CD4-positive, alpha-beta T cell (primary cell): ENCODE results near the gene FAM151B. TPM values are rescaled to one million over a fixed set of nuclear protein-coding genes. Genes with fewer than 3 reads are reported as not detected.
"Not testable (repeated sequence)": the region's sequence is repeated elsewhere in the genome, so short reads cannot be mapped to it uniquely, and the experiment has no call there.

Experiments
- ATAC-seq: fragments of 200-7000 bp; cut with Tn5 transposase; one replicate; pipeline ENCODE4 v1.10.0; 2022; ENCODE audit warnings: mild to moderate bottlenecking; ENCODE audit not compliant: poor library complexity
- CTCF ChIA-PET: fragments of 350-600 bp; sonication (Branson Sonifier 250); formaldehyde crosslinking; loops from one replicate; lab custom pipeline; 2021; ENCODE audit warnings: antibody characterized with exemption, inconsistent platforms; lab: Charles Lee
- POLR2A ChIA-PET: fragments of 350-600 bp; sonication (Branson Sonifier 250); formaldehyde crosslinking; loops from one replicate; lab custom pipeline; 2021; ENCODE audit warnings: antibody characterized with exemption, inconsistent platforms; lab: Charles Lee
- DNase-seq, 14 experiments: peaks; one replicate each; pipeline ENCODE4 v3.0.0-alpha.2; 2013 to 2020; ENCODE audit warnings: mixed read lengths in 2 of 14
- H3K27ac ChIP-seq, 2 donors: one replicate each; pipeline versions ENCODE4 v1.5.1 to v1.7.0; 2013; ENCODE audit warnings: low read length in 2 of 2, low read depth in 1 of 2, mild to moderate bottlenecking in 1 of 2
- H3K27me3 ChIP-seq, 2 experiments: 1 replicate in 1 of 2; 2 replicates in 1 of 2; pipeline versions ENCODE4 v1.6.1 to v1.7.0; 2013; ENCODE audit warnings: low read length in 2 of 2, control low read depth in 1 of 2, mild to moderate bottlenecking in 1 of 2, moderate library complexity in 1 of 2; ENCODE audit not compliant: insufficient read depth in 2 of 2, control insufficient read depth in 1 of 2
- H3K36me3 ChIP-seq: one replicate; pipeline ENCODE4 v1.6.1; 2013; ENCODE audit warnings: low read length, control low read depth; ENCODE audit not compliant: insufficient read depth
- H3K4me1 ChIP-seq: one replicate; pipeline ENCODE4 v1.6.1; 2013; ENCODE audit warnings: low read length, control low read depth; ENCODE audit not compliant: insufficient read depth
- H3K4me3 ChIP-seq: one replicate; pipeline ENCODE4 v1.5.1; 2013; ENCODE audit warnings: mild to moderate bottlenecking, low read length, moderate library complexity
- H3K9me3 ChIP-seq, 2 experiments: 1 replicate in 1 of 2; 2 replicates in 1 of 2; pipeline versions ENCODE4 v1.6.1 to v1.7.0; 2013; ENCODE audit warnings: low read length in 2 of 2, mild to moderate bottlenecking in 2 of 2, control low read depth in 1 of 2, moderate library complexity in 1 of 2; ENCODE audit not compliant: control insufficient read depth in 1 of 2, insufficient read depth in 1 of 2
- H3K27ac Mint-ChIP-seq: one replicate; pipeline ENCODE4 v1.8.0; 2020; ENCODE audit warnings: mixed read lengths
- H3K27me3 Mint-ChIP-seq: one replicate; pipeline ENCODE4 v1.8.0; 2021; ENCODE audit warnings: mixed read lengths
- H3K36me3 Mint-ChIP-seq: one replicate; pipeline ENCODE4 v1.8.0; 2021; ENCODE audit warnings: low read depth, mixed read lengths
- H3K4me1 Mint-ChIP-seq: one replicate; pipeline ENCODE4 v1.8.0; 2021; ENCODE audit warnings: low read depth, mixed read lengths
- H3K4me3 Mint-ChIP-seq: one replicate; pipeline ENCODE4 v1.8.0; 2020; ENCODE audit warnings: mild to moderate bottlenecking, mixed read lengths
- H3K9me3 Mint-ChIP-seq: one replicate; pipeline ENCODE4 v1.8.0; 2020; ENCODE audit warnings: mixed read lengths
- CTCF ChIP-seq: fragments of 200-600 bp; IDR thresholded peaks from one replicate; pipeline ENCODE4 v1.8.0; 2022; ENCODE audit warnings: antibody characterized with exemption, mild to moderate bottlenecking
- intact Hi-C, 2 experiments: fragments of 100-400 bp; cut with DNase I in 1 of 2; cut with micrococcal nuclease in 1 of 2; formaldehyde crosslinking; loops; one replicate each; pipeline versions ENCODE4 v1.15.1 to v1.9.0; 2023 to 2025; cut with DNase I, micrococcal nuclease
- total RNA-seq, 174 experiments: library from RNA in 2 of 174; stranded (reverse) in 2 of 174; gene quantifications; one replicate each; pipeline ENCODE4 v1.2.3 and lab custom pipeline; 2021 to 2026

The FAM151B gene
- total RNA-seq, 2 experiments from 2014 or later: 0.33 to 0.61 TPM

- Histone ChIP-seq H3K27ac (no peak overlapping the region), H3K36me3 (peaks cover 36% of the 10 kb centered on the region), H3K9me3 (peaks cover 19 to 22% of the 10 kb centered on the region in 2 experiments), H3K4me3 (no peak overlapping the region), H3K27me3 (no peaks in the 10 kb centered on the region), H3K4me1 (no peaks in the 10 kb centered on the region)
- no peak overlapping the region for H3K27ac Mint-ChIP-seq
- no peaks in the 10 kb centered on the region for H3K4me1 Mint-ChIP-seq
- no peak for TF ChIP-seq CTCF
- no peak for ATAC-seq
- intact Hi-C loops: no loop called here
- peaks cover 15% of the 10 kb centered on the region for H3K9me3 Mint-ChIP-seq
- peaks cover 97% of the 10 kb centered on the region for H3K36me3 Mint-ChIP-seq
- CTCF ChIA-PET: no interaction called here
- POLR2A ChIA-PET: no interaction called here
- no peak overlapping the region for H3K4me3 Mint-ChIP-seq
- H3K27me3 Mint-ChIP-seq: no peaks in the 10 kb centered on the region
- no peak for DNase-seq
Measured at GRCh38 chr5:80466669-80467485, 21.0 kb upstream of the FAM151B start.

GRCh38 chr5:80468131-80468530 lies 19.8 kb upstream of the FAM151B start:
- Mint-ChIP-seq H3K27me3 (no peaks in the 10 kb centered on the region), H3K4me3 (no peak overlapping the region), H3K9me3 (peaks cover 12% of the 10 kb centered on the region), H3K36me3 (peaks cover 97% of the 10 kb centered on the region), H3K4me1 (no peaks in the 10 kb centered on the region), H3K27ac (no peak overlapping the region)
- H3K36me3 ChIP-seq: peaks cover 29% of the 10 kb centered on the region
- intact Hi-C loops: no loop called here
- peaks cover 12 to 15% of the 10 kb centered on the region in 2 experiments for H3K9me3 ChIP-seq
- TF ChIP-seq CTCF: no peak
- no peak overlapping the region for H3K4me3 ChIP-seq
- no peak overlapping the region for H3K27ac ChIP-seq
- H3K27me3 ChIP-seq: no peaks in the 10 kb centered on the region
- H3K4me1 ChIP-seq: no peaks in the 10 kb centered on the region
- ChIA-PET CTCF (no interaction called here), POLR2A (no interaction called here)
- no peak for ATAC-seq
- DNase-seq: no peak

GRCh38 chr5:80470631-80471030 lies 17.3 kb upstream of the FAM151B start:
- H3K4me1 Mint-ChIP-seq, H3K9me3 Mint-ChIP-seq, intact Hi-C loops, H3K27ac Mint-ChIP-seq, H3K4me1 ChIP-seq, H3K27ac ChIP-seq, H3K4me3 ChIP-seq, H3K4me3 Mint-ChIP-seq, DNase-seq, ATAC-seq, H3K27me3 ChIP-seq, POLR2A ChIA-PET, CTCF ChIA-PET, H3K27me3 Mint-ChIP-seq: not testable (repeated sequence)
- H3K9me3 ChIP-seq: peaks cover 5 to 12% of the 10 kb centered on the region in 2 experiments
- H3K36me3 ChIP-seq: peaks cover 43% of the 10 kb centered on the region
- H3K36me3 Mint-ChIP-seq: peaks cover 98% of the 10 kb centered on the region
